Measurements from ENCODE around the gene GRPR.

The GRPR gene

GRCh38 chrX:16112428-16112827 is 10.9 kb upstream of the GRPR start:
- Mint-ChIP-seq H3K4me3 (no peak overlapping the region), H3K36me3 (ENCODE audit: low read depth) (no peaks in the 10 kb centered on the region), H3K27me3 (ENCODE audit: low read depth) (no peaks in the 10 kb centered on the region), H3K4me1 (no peaks in the 10 kb centered on the region), H3K27ac (no peak overlapping the region), H3K9me3 (peaks cover under 1% of the 10 kb centered on the region)
- TF ChIP-seq CTCF (IDR thresholded peaks at IDR 0.05; ENCODE audit: unreplicated experiment in 3 of 3), result no peak

GRCh38 chrX:16113978-16114565 is 9.3 kb upstream of the GRPR start:
- Mint-ChIP-seq H3K27ac (no peak overlapping the region), H3K4me1 (no peaks in the 10 kb centered on the region), H3K36me3 (ENCODE audit: low read depth) (no peaks in the 10 kb centered on the region), H3K9me3 (peaks cover 8% of the 10 kb centered on the region), H3K4me3 (no peak overlapping the region), H3K27me3 (ENCODE audit: low read depth) (no peaks in the 10 kb centered on the region)
- TF ChIP-seq CTCF (IDR thresholded peaks at IDR 0.05; ENCODE audit: unreplicated experiment in 3 of 3), result no peak

- Mint-ChIP-seq H3K27ac (no peak overlapping the region), H3K36me3 (ENCODE audit: low read depth) (no peaks in the 10 kb centered on the region), H3K4me1 (no peaks in the 10 kb centered on the region), H3K4me3 (no peak overlapping the region), H3K27me3 (ENCODE audit: low read depth) (no peaks in the 10 kb centered on the region), H3K9me3 (peaks cover 11% of the 10 kb centered on the region)
- no peak for TF ChIP-seq CTCF (IDR thresholded peaks at IDR 0.05; ENCODE audit: unreplicated experiment in 3 of 3)
Observed at GRCh38 chrX:16114611-16115010, 8.8 kb upstream of the GRPR start.

GRCh38 chrX:16119353-16120220 is 3.8 kb upstream of the GRPR start:
- Mint-ChIP-seq H3K4me1 (peaks cover 6% of the 10 kb centered on the region), H3K9me3 (peaks cover 16% of the 10 kb centered on the region), H3K27me3 (ENCODE audit: low read depth) (peaks cover 6% of the 10 kb centered on the region), H3K36me3 (ENCODE audit: low read depth) (no peaks in the 10 kb centered on the region), H3K27ac (no peak overlapping the region), H3K4me3 (no peak overlapping the region)
- TF ChIP-seq CTCF (IDR thresholded peaks at IDR 0.05; ENCODE audit: unreplicated experiment in 3 of 3), result no peak

- H3K9me3 Mint-ChIP-seq, result peaks cover 16% of the 10 kb centered on the region
Observed at GRCh38 chrX:16120431-16120830, 2.9 kb upstream of the GRPR start.

More at GRCh38 chrX:16120431-16120830, 2.9 kb upstream of the GRPR start:
- H3K36me3 Mint-ChIP-seq (ENCODE audit: low read depth), result no peaks in the 10 kb centered on the region
- peaks cover 6% of the 10 kb centered on the region for H3K4me1 Mint-ChIP-seq
- H3K4me3 Mint-ChIP-seq, result no peak overlapping the region
- no peak overlapping the region for H3K27ac Mint-ChIP-seq
- TF ChIP-seq CTCF (IDR thresholded peaks at IDR 0.05; ENCODE audit: unreplicated experiment in 3 of 3), result no peak
- peaks cover 6% of the 10 kb centered on the region for H3K27me3 Mint-ChIP-seq (ENCODE audit: low read depth)
